Ecto neural progenitor cell (in vitro differentiated cells): ENCODE results near the gene ZBED4.

ENCODE experiments used
- DNase-seq: peaks from one replicate; pipeline ENCODE4 v3.0.0-alpha.2; 2018; ENCODE audit warnings: low spot score

Gene ZBED4

GRCh38 chr22:49936973-49937757 is 83.5 kb downstream of the ZBED4 start:
- no peak for DNase-seq

GRCh38 chr22:49937758-49938564 is 84.3 kb downstream of the ZBED4 start:
- no peak for DNase-seq

- DNase-seq: no peak
Measured at GRCh38 chr22:49938565-49939136, 85.0 kb downstream of the ZBED4 start.
